Spleen (tissue), 7 donors: Measurements from ENCODE around the gene FAM78B.

Experiments
- CTCF ChIP-seq, 11 experiments: fragments of 200-600 bp in 7 of 11; fragments of 450-650 bp in 4 of 11; sonication (generic) in 4 of 11; IDR thresholded peaks in 8 of 11; conservative IDR thresholded peaks in 3 of 11; 1 replicate in 7 of 11; 2 replicates in 4 of 11; pipeline versions ENCODE4 v1.4.0 to v1.8.0; 2016 to 2021; ENCODE audit warnings: antibody characterized with exemption in 11 of 11, inconsistent platforms in 4 of 11, mild to moderate bottlenecking in 1 of 11
- POLR2A ChIP-seq, 3 donors: fragments of 450-650 bp; IDR thresholded peaks; one replicate each; pipeline ENCODE4 v1.5.1; 2017; ENCODE audit warnings: antibody characterized with exemption in 3 of 3, mild to moderate bottlenecking in 1 of 3
- POLR2AphosphoS5 ChIP-seq, 3 donors: sonication (generic); formaldehyde crosslinking; IDR thresholded peaks; one replicate each; pipeline ENCODE4 v1.5.1; 2017; ENCODE audit warnings: antibody characterized with exemption in 3 of 3
- donor health status: DM: no; HTN: no; CAD: no; lungs with moderate emphysema.
- donor health status: DM: no; HTN: no; CAD: no.
- donor health status: DM: no; HTN: no; CAD: no.

DNA sequence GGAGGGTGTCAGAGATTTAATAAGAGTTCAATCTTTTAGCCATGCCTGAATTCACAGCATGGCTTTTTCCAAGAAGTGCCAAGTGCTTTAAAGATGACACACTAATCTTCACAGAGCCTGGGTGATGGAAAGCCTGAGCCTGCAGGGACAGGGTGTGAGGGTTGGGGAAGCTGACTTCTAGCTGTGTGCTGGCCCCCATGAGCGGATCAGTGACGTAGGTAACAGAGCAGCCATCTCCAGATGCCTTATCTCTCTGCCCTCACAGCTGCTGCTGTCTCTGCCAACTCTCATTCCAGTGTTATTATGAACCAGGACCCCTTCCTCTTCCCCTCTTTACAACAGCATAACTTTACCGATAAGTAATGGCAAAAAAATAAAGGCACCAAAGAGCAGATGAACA is 30.6 kb downstream of the FAM78B start:
- TF ChIP-seq CTCF (IDR thresholded peaks at IDR 0.05 in 8 of 11, conservative IDR thresholded peaks at IDR 0.05 in 3 of 11) (no peak), POLR2A (IDR thresholded peaks at IDR 0.05) (no peak), POLR2AphosphoS5 (IDR thresholded peaks at IDR 0.05) (no peak)
